K562 (cell line): Measurements from ENCODE around the gene NUP62. TPM values are rescaled to one million over a fixed set of nuclear protein-coding genes. Genes with fewer than 3 reads are reported as not detected.
A peak's percentile ranks its signal among the peaks of the same experiment; 100 is the strongest.

Experiments
- BACH1 ChIP-seq: fragments of 200-800 bp; sonication (Bioruptor generic); IDR thresholded peaks from 2 replicates; pipeline ENCODE4 v1.6.1; 2016; ENCODE audit warnings: missing genetic modification characterization, missing compliant biosample characterization
- EP300 ChIP-seq: IDR thresholded peaks from 2 replicates; pipeline ENCODE4 v1.6.1; 2012; ENCODE audit warnings: low read length, improper control_type of control experiment
- MCM3 ChIP-seq: fragments of 450-650 bp; IDR thresholded peaks from 2 replicates; pipeline ENCODE4 v1.6.1; 2016
- NFIX ChIP-seq: fragments of 250-450 bp; sonication (Bioruptor Pico); IDR thresholded peaks from 2 replicates; pipeline ENCODE4 v1.4.0; 2020; ENCODE audit warnings: low read depth, mild to moderate bottlenecking, moderate library complexity
- SOX6 ChIP-seq: fragments of 450-650 bp; IDR thresholded peaks from 2 replicates; pipeline ENCODE4 v1.6.1; 2014; ENCODE audit warnings: mild to moderate bottlenecking
- ZFX ChIP-seq: sonication (generic); formaldehyde crosslinking; IDR thresholded peaks from 2 replicates; pipeline ENCODE4 v1.8.0; 2022; ENCODE audit warnings: mild to moderate bottlenecking, missing genetic modification reagents, moderate library complexity
- ZKSCAN1 ChIP-seq: fragments of 150-350 bp; IDR thresholded peaks from 2 replicates; pipeline ENCODE4 v1.6.1; 2016; ENCODE audit warnings: low read depth, low read length
- ZNF316 ChIP-seq: fragments of 450-650 bp; IDR thresholded peaks from 2 replicates; pipeline ENCODE4 v1.6.1; 2016
- ZNF384 ChIP-seq: IDR thresholded peaks from 2 replicates; pipeline ENCODE4 v1.6.1; 2012; ENCODE audit warnings: low read depth, low read length, improper control_type of control experiment
- ZNF551 ChIP-seq: fragments of 250-450 bp; sonication (Bioruptor Pico); IDR thresholded peaks from 2 replicates; pipeline ENCODE4 v1.5.0; 2021; ENCODE audit warnings: mild to moderate bottlenecking, moderate library complexity
- polyA plus RNA-seq, 8 experiments: library from polyadenylated mRNA; depleted of rRNA in 4 of 8; stranded (reverse) in 5 of 8; unstranded in 3 of 8; fragments of >200 nt; fragmentation: Nextera tagmentation in 2 of 8; fragmentation: Illumina TruSeq in 1 of 8; extraction: Ambion mirVana in 2 of 8; extraction: Trizol in 1 of 8; gene quantifications; 2 replicates each; pipeline versions ENCODE4 v1.2.1 to v1.2.3, GENCODE V29; 2011 to 2014; ENCODE audit warnings: inconsistent platforms in 1 of 8, missing spikeins in 1 of 8
- total RNA-seq, 7 experiments: library from RNA; depleted of rRNA in 6 of 7; stranded (reverse); fragments of >200 nt in 6 of 7; fragmentation: Illumina TruSeq in 2 of 7; extraction: Trizol in 2 of 7; gene quantifications; 2 replicates each; pipeline versions ENCODE4 v1.2.1 to v1.2.3, GENCODE V29; 2011 to 2021; ENCODE audit warnings: low replicate concordance in 1 of 7
- TF ChIP-seq, protein P1 (sequence below): fragments of 450-650 bp; IDR thresholded peaks from 2 replicates; pipeline ENCODE4 v1.6.1; 2016; ENCODE audit warnings: mild to moderate bottlenecking, moderate library complexity
- TF ChIP-seq, protein P2 (sequence below): fragments of 450-650 bp; formaldehyde crosslinking; IDR thresholded peaks from 2 replicates; pipeline ENCODE4 v1.4.0; 2022; ENCODE audit warnings: mild to moderate bottlenecking, moderate library complexity
- TF ChIP-seq, protein P3 (sequence below): fragments of 250-450 bp; sonication (Bioruptor Pico); IDR thresholded peaks from 2 replicates; pipeline ENCODE4 v1.5.0; 2021

The NUP62 gene
- total and polyA plus RNA-seq, 9 of the 15 experiments (the other 6 are each of a cell fraction or from before 2014, with no cell fraction given) = 16.9 to 109 (median 66.0) TPM

DNA sequence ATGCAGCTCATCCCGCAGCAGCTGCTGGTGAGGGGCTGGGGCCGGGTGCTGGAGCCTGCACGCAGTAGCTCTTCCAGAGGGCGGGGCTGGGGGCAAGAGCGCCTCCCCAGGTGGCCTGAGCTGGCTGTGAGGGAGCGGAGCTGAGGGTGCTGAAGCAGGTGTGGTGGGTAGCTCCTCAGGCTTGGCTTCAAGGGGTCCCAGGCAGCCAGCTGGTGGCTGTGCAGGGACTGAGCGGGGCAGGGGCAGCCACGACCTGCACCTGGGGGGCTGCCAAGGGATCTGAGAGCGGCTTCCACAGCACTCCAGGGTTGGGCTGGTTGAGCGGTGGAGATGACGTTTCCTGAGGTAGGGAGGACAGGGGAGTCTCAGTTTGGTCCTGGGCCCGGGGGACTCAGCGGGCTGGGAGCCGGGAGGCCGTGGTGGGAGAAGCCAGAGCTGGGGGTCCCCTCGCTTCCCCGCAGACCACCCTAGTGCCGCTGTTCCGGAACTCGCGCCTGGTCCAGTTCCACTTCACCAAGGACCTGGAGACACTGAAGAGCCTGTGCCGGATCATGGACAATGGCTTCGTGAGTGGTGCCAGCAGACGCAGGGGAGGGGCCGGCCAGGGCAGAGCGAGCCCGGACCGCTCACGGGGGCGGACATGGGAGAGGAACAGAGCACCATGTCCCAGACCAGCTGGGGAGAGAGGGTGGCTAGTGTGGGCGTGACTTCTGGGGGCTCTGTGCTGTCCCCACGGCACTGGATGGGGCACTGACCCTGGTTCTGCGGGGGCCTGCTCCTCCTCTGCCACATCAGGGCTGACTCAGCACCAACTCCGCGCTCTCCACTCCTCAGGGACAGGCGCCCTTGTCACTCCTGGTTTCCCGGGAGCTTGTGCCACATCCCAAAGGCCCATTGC is 71.0 kb downstream of the NUP62 start (continued):
- TF ChIP-seq, protein P1, sequence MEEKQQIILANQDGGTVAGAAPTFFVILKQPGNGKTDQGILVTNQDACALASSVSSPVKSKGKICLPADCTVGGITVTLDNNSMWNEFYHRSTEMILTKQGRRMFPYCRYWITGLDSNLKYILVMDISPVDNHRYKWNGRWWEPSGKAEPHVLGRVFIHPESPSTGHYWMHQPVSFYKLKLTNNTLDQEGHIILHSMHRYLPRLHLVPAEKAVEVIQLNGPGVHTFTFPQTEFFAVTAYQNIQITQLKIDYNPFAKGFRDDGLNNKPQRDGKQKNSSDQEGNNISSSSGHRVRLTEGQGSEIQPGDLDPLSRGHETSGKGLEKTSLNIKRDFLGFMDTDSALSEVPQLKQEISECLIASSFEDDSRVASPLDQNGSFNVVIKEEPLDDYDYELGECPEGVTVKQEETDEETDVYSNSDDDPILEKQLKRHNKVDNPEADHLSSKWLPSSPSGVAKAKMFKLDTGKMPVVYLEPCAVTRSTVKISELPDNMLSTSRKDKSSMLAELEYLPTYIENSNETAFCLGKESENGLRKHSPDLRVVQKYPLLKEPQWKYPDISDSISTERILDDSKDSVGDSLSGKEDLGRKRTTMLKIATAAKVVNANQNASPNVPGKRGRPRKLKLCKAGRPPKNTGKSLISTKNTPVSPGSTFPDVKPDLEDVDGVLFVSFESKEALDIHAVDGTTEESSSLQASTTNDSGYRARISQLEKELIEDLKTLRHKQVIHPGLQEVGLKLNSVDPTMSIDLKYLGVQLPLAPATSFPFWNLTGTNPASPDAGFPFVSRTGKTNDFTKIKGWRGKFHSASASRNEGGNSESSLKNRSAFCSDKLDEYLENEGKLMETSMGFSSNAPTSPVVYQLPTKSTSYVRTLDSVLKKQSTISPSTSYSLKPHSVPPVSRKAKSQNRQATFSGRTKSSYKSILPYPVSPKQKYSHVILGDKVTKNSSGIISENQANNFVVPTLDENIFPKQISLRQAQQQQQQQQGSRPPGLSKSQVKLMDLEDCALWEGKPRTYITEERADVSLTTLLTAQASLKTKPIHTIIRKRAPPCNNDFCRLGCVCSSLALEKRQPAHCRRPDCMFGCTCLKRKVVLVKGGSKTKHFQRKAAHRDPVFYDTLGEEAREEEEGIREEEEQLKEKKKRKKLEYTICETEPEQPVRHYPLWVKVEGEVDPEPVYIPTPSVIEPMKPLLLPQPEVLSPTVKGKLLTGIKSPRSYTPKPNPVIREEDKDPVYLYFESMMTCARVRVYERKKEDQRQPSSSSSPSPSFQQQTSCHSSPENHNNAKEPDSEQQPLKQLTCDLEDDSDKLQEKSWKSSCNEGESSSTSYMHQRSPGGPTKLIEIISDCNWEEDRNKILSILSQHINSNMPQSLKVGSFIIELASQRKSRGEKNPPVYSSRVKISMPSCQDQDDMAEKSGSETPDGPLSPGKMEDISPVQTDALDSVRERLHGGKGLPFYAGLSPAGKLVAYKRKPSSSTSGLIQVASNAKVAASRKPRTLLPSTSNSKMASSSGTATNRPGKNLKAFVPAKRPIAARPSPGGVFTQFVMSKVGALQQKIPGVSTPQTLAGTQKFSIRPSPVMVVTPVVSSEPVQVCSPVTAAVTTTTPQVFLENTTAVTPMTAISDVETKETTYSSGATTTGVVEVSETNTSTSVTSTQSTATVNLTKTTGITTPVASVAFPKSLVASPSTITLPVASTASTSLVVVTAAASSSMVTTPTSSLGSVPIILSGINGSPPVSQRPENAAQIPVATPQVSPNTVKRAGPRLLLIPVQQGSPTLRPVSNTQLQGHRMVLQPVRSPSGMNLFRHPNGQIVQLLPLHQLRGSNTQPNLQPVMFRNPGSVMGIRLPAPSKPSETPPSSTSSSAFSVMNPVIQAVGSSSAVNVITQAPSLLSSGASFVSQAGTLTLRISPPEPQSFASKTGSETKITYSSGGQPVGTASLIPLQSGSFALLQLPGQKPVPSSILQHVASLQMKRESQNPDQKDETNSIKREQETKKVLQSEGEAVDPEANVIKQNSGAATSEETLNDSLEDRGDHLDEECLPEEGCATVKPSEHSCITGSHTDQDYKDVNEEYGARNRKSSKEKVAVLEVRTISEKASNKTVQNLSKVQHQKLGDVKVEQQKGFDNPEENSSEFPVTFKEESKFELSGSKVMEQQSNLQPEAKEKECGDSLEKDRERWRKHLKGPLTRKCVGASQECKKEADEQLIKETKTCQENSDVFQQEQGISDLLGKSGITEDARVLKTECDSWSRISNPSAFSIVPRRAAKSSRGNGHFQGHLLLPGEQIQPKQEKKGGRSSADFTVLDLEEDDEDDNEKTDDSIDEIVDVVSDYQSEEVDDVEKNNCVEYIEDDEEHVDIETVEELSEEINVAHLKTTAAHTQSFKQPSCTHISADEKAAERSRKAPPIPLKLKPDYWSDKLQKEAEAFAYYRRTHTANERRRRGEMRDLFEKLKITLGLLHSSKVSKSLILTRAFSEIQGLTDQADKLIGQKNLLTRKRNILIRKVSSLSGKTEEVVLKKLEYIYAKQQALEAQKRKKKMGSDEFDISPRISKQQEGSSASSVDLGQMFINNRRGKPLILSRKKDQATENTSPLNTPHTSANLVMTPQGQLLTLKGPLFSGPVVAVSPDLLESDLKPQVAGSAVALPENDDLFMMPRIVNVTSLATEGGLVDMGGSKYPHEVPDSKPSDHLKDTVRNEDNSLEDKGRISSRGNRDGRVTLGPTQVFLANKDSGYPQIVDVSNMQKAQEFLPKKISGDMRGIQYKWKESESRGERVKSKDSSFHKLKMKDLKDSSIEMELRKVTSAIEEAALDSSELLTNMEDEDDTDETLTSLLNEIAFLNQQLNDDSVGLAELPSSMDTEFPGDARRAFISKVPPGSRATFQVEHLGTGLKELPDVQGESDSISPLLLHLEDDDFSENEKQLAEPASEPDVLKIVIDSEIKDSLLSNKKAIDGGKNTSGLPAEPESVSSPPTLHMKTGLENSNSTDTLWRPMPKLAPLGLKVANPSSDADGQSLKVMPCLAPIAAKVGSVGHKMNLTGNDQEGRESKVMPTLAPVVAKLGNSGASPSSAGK = no peak
- TF ChIP-seq ZNF384 = no peak
- peak; percentile 33; the same call in 1 of the 2 replicates for TF ChIP-seq ZNF316
- no peak for TF ChIP-seq EP300
- no peak for TF ChIP-seq SOX6
- TF ChIP-seq ZKSCAN1 = no peak
- TF ChIP-seq, protein P2, sequence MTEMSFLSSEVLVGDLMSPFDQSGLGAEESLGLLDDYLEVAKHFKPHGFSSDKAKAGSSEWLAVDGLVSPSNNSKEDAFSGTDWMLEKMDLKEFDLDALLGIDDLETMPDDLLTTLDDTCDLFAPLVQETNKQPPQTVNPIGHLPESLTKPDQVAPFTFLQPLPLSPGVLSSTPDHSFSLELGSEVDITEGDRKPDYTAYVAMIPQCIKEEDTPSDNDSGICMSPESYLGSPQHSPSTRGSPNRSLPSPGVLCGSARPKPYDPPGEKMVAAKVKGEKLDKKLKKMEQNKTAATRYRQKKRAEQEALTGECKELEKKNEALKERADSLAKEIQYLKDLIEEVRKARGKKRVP (CRISPR knock-in tag) = no peak
- TF ChIP-seq MCM3 = no peak
- TF ChIP-seq, protein P3, sequence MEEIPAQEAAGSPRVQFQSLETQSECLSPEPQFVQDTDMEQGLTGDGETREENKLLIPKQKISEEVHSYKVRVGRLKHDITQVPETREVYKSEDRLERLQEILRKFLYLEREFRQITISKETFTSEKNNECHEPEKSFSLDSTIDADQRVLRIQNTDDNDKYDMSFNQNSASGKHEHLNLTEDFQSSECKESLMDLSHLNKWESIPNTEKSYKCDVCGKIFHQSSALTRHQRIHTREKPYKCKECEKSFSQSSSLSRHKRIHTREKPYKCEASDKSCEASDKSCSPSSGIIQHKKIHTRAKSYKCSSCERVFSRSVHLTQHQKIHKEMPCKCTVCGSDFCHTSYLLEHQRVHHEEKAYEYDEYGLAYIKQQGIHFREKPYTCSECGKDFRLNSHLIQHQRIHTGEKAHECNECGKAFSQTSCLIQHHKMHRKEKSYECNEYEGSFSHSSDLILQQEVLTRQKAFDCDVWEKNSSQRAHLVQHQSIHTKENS (CRISPR knock-in tag) = no peak
- TF ChIP-seq ZNF551 (CRISPR knock-in tag) = no peak
- peak; percentile 19; the same call in 1 of the 2 replicates for TF ChIP-seq ZFX (CRISPR knock-in tag)
- no peak for TF ChIP-seq BACH1 (tag)
- TF ChIP-seq NFIX (CRISPR knock-in tag) = no peak
